Measurements from ENCODE around the gene TP53. TPM values are rescaled to one million over a fixed set of nuclear protein-coding genes. Genes with fewer than 3 reads are reported as not detected.

Gene TP53
- total and polyA plus RNA-seq, 10 of the 15 experiments (the other 5 are each of a cell fraction or from before 2014, with no cell fraction given) = 35.6 to 162 (median 75.9) TPM

- TF ChIP-seq, protein P1, sequence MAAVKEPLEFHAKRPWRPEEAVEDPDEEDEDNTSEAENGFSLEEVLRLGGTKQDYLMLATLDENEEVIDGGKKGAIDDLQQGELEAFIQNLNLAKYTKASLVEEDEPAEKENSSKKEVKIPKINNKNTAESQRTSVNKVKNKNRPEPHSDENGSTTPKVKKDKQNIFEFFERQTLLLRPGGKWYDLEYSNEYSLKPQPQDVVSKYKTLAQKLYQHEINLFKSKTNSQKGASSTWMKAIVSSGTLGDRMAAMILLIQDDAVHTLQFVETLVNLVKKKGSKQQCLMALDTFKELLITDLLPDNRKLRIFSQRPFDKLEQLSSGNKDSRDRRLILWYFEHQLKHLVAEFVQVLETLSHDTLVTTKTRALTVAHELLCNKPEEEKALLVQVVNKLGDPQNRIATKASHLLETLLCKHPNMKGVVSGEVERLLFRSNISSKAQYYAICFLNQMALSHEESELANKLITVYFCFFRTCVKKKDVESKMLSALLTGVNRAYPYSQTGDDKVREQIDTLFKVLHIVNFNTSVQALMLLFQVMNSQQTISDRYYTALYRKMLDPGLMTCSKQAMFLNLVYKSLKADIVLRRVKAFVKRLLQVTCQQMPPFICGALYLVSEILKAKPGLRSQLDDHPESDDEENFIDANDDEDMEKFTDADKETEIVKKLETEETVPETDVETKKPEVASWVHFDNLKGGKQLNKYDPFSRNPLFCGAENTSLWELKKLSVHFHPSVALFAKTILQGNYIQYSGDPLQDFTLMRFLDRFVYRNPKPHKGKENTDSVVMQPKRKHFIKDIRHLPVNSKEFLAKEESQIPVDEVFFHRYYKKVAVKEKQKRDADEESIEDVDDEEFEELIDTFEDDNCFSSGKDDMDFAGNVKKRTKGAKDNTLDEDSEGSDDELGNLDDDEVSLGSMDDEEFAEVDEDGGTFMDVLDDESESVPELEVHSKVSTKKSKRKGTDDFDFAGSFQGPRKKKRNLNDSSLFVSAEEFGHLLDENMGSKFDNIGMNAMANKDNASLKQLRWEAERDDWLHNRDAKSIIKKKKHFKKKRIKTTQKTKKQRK (IDR thresholded peaks at IDR 0.05; ENCODE audit: low read depth, low read length) = no peak
- TF ChIP-seq, protein P2, sequence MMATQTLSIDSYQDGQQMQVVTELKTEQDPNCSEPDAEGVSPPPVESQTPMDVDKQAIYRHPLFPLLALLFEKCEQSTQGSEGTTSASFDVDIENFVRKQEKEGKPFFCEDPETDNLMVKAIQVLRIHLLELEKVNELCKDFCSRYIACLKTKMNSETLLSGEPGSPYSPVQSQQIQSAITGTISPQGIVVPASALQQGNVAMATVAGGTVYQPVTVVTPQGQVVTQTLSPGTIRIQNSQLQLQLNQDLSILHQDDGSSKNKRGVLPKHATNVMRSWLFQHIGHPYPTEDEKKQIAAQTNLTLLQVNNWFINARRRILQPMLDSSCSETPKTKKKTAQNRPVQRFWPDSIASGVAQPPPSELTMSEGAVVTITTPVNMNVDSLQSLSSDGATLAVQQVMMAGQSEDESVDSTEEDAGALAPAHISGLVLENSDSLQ (IDR thresholded peaks at IDR 0.05) = 0 out of 2 replicates have a peak, but pooled peaks have one; percentile 24
- TF ChIP-seq NR2C2 (IDR thresholded peaks at IDR 0.05; ENCODE audit: borderline replicate concordance, control insufficient read depth, insufficient read length, low read depth) (no peak), YBX1 (IDR thresholded peaks at IDR 0.05) (no peak), ZBTB40 (IDR thresholded peaks at IDR 0.05; ENCODE audit: borderline replicate concordance) (peak; percentile 57; the same call in 1 of the 2 replicates), LARP7 (IDR thresholded peaks at IDR 0.05) (no peak; the same call in 1 of the 2 replicates), ZBED1 (IDR thresholded peaks at IDR 0.05; ENCODE audit: borderline replicate concordance) (no peak)
- TF ChIP-seq, protein P3, sequence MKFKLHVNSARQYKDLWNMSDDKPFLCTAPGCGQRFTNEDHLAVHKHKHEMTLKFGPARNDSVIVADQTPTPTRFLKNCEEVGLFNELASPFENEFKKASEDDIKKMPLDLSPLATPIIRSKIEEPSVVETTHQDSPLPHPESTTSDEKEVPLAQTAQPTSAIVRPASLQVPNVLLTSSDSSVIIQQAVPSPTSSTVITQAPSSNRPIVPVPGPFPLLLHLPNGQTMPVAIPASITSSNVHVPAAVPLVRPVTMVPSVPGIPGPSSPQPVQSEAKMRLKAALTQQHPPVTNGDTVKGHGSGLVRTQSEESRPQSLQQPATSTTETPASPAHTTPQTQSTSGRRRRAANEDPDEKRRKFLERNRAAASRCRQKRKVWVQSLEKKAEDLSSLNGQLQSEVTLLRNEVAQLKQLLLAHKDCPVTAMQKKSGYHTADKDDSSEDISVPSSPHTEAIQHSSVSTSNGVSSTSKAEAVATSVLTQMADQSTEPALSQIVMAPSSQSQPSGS (IDR thresholded peaks at IDR 0.05; ENCODE audit: low read length) = no peak
- TF ChIP-seq, protein P4, sequence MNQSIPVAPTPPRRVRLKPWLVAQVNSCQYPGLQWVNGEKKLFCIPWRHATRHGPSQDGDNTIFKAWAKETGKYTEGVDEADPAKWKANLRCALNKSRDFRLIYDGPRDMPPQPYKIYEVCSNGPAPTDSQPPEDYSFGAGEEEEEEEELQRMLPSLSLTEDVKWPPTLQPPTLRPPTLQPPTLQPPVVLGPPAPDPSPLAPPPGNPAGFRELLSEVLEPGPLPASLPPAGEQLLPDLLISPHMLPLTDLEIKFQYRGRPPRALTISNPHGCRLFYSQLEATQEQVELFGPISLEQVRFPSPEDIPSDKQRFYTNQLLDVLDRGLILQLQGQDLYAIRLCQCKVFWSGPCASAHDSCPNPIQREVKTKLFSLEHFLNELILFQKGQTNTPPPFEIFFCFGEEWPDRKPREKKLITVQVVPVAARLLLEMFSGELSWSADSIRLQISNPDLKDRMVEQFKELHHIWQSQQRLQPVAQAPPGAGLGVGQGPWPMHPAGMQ (IDR thresholded peaks at IDR 0.05; ENCODE audit: borderline replicate concordance) = no peak
These were observed 868 bp upstream of the TP53 start, which contains the start of gene WRAP53 (continued) for GRCh38 chr17:7687908-7688807.

All from GM12878 (cell line).